ENCODE measurements around the gene JUNB.
"Not testable (repeated sequence)": the region's sequence is repeated elsewhere in the genome, so short reads cannot be mapped to it uniquely, and the experiment has no call there.

Gene JUNB

DNA sequence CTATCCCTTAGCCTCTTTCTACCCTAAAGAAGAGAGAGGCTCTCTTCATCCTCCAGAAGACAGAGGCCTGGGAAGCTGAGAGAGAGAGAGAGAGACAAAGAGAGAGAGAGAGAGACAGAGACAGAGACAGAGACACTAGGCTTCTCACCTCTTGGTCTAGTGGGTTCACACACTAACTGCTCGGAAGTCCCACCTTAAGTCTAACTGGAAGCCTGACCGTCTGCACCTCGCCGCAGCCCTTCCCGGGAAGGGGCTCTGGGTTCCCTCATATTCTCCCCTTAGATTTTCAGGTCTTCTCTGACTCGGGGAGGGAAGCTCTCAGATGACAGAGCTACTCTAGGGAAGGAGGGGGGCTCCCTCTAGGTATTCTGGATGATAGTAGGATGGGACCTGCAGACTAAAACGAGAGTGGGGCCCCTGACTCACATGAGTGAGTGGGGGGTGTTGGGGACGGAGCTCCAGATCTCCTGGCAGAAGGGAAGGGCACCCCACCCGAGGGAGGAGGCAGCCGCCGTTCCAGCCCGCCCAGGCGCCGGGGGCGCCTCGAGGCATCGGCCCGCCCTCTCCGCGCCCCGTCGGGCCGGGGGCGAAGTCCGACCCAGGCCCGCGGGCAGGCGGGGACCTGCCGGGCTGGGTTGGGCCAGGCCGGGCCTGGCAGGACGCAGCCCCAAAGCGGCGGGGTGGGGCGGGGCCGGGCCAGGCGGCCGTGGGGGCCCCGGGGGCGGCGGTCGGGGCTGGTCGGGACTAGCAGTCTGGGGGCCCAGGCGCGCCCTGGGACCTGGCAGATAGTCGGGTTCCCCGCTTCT lies 2.0 kb upstream of the JUNB start:
- no peak for DNase-seq (ENCODE audit: low read depth)

GRCh38 chr19:12789904-12790619 lies 1.2 kb upstream of the JUNB start:
- DNase-seq (ENCODE audit: low read depth) = peak; percentile 92

DNA sequence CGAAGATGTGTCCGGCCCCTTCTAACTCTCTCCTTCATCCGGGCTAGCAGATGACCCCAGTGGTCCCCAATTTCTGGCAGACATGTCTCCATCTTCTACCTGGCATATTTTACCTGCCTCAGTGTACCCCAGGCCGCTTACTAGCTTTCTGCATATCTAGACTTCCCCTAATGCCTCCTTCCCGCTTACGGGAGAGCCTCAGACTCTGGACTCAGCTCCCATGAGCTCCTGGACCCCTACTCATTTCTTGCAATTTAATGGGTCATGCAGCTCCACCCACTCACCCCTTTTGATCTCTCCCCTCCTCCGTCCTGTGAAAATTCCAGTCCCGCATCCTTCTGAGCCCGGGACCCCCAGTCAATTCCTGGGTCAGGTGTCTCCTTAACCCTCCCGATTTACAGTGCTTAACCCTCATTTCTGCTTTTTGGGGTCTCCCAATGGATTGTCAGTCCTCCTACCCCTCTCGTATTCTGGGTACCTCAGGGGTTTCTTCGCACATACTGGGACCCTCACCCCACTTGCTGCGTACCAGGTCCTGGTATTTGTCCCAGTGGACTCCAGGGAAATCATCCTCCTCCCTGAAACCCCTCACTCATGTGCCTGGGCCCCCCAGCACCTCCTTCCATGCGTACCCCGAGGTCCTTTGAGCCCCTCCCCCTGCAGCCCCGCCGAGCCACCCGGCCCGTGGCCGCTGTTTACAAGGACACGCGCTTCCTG lies 500 bp upstream of the JUNB start:
- DNase-seq (ENCODE audit: low read depth) = no peak

DNA sequence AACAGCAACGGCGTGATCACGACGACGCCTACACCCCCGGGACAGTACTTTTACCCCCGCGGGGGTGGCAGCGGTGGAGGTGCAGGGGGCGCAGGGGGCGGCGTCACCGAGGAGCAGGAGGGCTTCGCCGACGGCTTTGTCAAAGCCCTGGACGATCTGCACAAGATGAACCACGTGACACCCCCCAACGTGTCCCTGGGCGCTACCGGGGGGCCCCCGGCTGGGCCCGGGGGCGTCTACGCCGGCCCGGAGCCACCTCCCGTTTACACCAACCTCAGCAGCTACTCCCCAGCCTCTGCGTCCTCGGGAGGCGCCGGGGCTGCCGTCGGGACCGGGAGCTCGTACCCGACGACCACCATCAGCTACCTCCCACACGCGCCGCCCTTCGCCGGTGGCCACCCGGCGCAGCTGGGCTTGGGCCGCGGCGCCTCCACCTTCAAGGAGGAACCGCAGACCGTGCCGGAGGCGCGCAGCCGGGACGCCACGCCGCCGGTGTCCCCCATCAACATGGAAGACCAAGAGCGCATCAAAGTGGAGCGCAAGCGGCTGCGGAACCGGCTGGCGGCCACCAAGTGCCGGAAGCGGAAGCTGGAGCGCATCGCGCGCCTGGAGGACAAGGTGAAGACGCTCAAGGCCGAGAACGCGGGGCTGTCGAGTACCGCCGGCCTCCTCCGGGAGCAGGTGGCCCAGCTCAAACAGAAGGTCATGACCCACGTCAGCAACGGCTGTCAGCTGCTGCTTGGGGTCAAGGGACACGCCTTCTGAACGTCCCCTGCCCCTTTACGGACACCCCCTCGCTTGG lies 966 bp downstream of the JUNB start:
- DNase-seq (ENCODE audit: low read depth) = peak; percentile 49

DNA sequence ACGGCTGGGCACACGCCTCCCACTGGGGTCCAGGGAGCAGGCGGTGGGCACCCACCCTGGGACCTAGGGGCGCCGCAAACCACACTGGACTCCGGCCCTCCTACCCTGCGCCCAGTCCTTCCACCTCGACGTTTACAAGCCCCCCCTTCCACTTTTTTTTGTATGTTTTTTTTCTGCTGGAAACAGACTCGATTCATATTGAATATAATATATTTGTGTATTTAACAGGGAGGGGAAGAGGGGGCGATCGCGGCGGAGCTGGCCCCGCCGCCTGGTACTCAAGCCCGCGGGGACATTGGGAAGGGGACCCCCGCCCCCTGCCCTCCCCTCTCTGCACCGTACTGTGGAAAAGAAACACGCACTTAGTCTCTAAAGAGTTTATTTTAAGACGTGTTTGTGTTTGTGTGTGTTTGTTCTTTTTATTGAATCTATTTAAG lies 1.6 kb downstream of the JUNB start:
- DNase-seq (ENCODE audit: low read depth) = no peak

DNA sequence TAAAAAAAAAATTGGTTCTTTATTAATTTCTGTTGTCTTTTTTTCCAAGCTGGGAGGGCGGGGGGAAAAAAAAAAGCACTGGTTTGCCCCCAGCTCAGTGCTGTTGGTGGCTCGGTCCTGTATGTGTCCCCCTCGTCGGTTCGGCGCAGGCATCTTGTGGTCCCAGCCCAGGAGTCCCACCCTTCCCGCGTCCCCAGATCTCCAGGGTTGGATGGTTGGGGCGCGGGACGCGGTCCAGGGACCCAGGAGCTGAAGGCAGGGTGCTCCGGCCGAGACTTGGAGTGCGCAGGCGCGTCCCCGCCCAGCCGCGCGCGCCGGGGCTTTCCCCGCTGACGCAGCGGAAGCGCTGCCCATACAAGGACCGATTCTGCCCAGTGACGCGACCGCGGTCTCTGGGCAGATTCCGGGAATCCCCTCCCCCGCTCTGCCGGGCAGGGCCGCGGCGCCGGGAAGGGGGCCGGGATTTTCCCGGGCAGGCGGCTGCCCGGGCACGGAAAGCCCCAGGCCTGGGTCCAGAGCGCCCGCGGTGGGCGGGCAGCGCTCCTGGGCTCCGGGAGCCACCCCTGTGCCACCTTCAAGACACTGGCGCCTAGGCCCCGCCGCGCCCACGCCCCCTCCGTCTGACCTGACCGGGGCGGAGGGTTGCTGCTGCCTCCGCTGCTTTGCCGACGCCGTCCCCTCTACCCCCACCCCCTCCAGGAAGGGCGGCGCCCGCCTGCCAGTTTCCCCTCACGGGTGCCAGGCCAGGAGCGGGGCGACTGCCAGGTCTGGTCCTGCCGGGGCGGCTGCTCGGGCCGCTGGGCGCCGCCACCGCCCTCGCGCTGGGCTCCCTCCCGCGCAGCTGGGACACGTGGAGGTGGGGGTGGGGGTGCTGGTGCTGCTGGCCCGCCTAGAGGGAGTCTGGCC lies 2.3 kb downstream of the JUNB start:
- DNase-seq (ENCODE audit: low read depth) = peak; percentile 90

- no peak for DNase-seq (ENCODE audit: low read depth)
Observed at GRCh38 chr19:12794196-12794941, 3.1 kb downstream of the JUNB start.

GRCh38 chr19:12794971-12795381 lies 3.7 kb downstream of the JUNB start:
- no peak for DNase-seq (ENCODE audit: low read depth)

- DNase-seq (ENCODE audit: low read depth) = peak; percentile 52
Observed at GRCh38 chr19:12796146-12797071, 5.1 kb downstream of the JUNB start.

- no peak for DNase-seq (ENCODE audit: low read depth)
Observed at GRCh38 chr19:12797141-12797587, 5.9 kb downstream of the JUNB start.

- DNase-seq (ENCODE audit: low read depth) = not testable (repeated sequence)
Observed at GRCh38 chr19:12797607-12798006, 6.3 kb downstream of the JUNB start.

DNA sequence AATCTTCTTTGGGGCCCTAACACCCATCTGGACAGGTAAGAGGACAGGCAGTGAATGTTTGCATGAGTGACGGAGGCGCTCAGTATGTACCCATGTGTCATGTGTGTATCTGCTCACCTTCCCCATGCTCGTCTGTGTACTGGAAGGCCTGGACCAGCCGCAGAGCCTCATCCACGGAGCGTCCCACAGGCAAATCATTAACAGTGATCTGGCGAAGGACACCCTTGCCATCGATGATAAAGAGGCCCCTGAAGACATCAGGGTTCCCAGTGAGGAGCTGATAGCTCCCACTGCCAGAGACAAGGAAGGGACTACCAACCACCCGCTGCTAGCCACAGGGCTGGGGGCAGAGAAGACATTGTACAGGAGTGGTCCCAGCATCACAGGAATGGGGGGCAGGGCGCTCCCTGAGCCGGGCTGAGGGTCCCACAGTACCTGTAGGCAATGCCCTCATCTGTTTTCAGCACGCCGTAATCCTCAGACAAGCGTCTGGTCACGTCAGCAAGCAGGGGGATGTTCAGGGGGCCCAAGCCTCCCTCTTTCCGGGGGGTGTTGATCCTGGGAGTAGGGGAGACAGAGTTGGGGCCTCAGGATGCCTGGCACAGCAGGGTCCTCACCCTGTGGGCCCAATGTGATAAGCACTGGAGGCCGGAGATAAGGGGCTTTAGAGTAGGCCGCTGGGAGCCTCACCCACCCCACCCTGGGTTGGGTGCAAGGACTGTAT lies 8.6 kb downstream of the JUNB start:
- no peak for DNase-seq (ENCODE audit: low read depth)

GRCh38 chr19:12800466-12800770 lies 9.1 kb downstream of the JUNB start:
- DNase-seq (ENCODE audit: low read depth) = no peak

DNA sequence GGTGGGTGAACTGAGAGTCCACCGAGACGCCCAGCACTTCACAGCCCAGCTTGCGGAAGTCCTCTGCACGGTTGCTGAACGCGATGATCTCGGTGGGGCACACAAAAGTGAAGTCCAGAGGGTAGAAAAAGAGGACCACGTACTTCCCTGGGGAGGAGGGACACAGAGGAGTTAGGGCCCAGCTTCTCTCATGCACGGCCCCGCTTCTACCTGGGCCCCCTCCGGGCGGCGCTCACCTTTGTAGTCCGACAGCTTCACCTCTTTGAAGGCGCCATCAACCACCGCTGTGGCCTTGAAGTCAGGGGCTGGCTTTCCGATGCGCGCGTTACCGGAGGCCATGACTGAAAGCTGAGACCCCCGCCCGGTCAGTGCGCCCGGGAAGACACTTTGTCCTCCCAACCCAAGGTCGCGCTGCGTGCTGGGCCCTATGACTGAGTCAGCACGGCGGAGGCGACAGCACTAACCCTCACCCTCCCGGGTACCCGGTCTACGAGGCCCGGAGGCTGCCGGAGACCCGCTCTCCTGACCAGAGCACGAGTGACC lies 9.7 kb downstream of the JUNB start:
- DNase-seq (ENCODE audit: low read depth) = no peak

DNA sequence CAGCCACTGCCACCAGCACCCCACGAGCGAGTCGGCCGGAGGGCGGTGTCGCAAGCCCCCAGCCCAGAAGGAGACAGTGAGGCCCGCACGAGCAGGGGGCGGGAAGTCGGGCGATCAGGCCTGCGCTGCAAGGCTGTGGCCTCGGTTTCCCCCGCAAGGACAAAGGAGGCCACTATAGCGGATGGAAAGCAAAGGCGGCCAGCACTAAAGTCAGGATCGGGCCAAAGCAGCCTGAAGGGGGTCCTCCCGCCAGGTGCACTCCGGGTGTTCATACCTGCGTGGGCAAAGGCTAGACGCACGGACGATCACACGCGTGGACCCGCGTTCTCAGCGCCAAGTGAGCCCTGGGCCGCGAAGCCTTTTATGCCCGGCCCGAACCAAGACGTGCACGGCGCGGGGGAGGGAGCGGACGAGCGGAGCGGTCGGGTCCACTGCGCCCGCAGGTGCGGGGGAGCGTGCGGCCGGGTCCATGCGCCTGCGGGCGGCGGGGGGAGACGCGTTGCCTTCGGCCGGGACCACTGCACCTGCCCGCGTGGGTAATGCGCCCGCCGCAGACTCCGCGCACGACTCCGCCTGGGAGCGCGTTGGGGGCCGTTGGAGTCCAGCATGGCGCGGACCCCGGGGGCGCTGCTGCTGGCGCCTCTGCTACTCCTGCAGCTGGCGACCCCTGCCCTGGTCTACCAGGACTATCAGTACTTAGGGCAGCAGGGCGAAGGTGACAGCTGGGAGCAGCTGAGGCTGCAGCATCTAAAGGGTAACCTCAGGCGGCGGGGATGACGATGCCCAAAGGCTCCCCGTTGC lies 10.4 kb downstream of the JUNB start, which contains the start of the genes PRDX2 and THSD8:
Gene PRDX2 (minus strand): TSS at position 335 of the 801 bp plus-strand sequence. CDS start 539 bp downstream, outside the sequence.
Gene THSD8 (plus strand): TSS at position 604 of the 801 bp plus-strand sequence. CDS start 3 bp downstream, at position 607.
- DNase-seq (ENCODE audit: low read depth) = peak; percentile 54

GRCh38 chr19:12802267-12803106 lies 11.2 kb downstream of the JUNB start:
- DNase-seq (ENCODE audit: low read depth) = no peak
